GM12878 (cell line): ENCODE results near the gene PCYT1B. TPM values are rescaled to one million over a fixed set of nuclear protein-coding genes. Genes with fewer than 3 reads are reported as not detected.

Experiments used
- ATAC-seq: fragments of 200-7000 bp; cut with Tn5 transposase; 3 replicates; pipeline ENCODE4 v1.9.1; 2020; ENCODE audit warnings: mild to moderate bottlenecking, moderate library complexity
- BruUV-seq: library from RNA; stranded (reverse); fragments of 400-500 nt; replicated peaks from 2 replicates; lab custom pipeline; 2021; lab: Mats Ljungman, UMichigan
- CTCF ChIA-PET: fragments of 300-600 bp; sonication (Branson Sonifier 250); formaldehyde crosslinking; extraction: SDS; loops from one replicate; lab custom pipeline; 2021; ENCODE audit warnings: inconsistent platforms; lab: Yijun Ruan, JAX
- POLR2A ChIA-PET: fragments of 350-600 bp; formaldehyde crosslinking; extraction: SDS; loops from one replicate; lab custom pipeline; 2021; ENCODE audit warnings: inconsistent platforms; lab: Charles Lee
- RAD21 ChIA-PET: fragments of 300-600 bp; sonication (Branson Sonifier 250); formaldehyde crosslinking; loops from one replicate; lab custom pipeline; 2023; ENCODE audit warnings: antibody characterized with exemption; ENCODE audit not compliant: unreplicated experiment; lab: Charles Lee
- SMC1A ChIA-PET: fragments of 300-600 bp; sonication (Branson Sonifier 250); formaldehyde crosslinking; loops from one replicate; lab custom pipeline; 2023; ENCODE audit not compliant: unreplicated experiment, uncharacterized antibody; lab: Charles Lee
- DNase-seq: peaks from one replicate; pipeline ENCODE4 v3.0.0-alpha.2; 2011; ENCODE audit warnings: low read depth, low spot score
- FAIRE-seq: peaks from 3 replicates; lab custom pipeline; 2011; peaks lifted over from hg19 to GRCh38; lab: Jason Lieb, UNC
- H2AFZ ChIP-seq: 2 replicates; pipeline ENCODE4 v1.6.0; 2011; ENCODE audit warnings: low read depth, low read length, control low read depth; ENCODE audit not compliant: control insufficient read depth
- H3K27ac ChIP-seq: 2 replicates; pipeline ENCODE4 v1.5.1; 2011; ENCODE audit warnings: control low read depth; ENCODE audit not compliant: control insufficient read depth, insufficient read depth
- H3K27me3 ChIP-seq, 2 experiments: replicated peaks in 1 of 2; 2 replicates each; pipeline versions ENCODE4 v1.6.0 to v1.6.1; 2011; ENCODE audit warnings: low read length in 1 of 2; ENCODE audit not compliant: control insufficient read depth in 2 of 2, insufficient read depth in 2 of 2
- H3K36me3 ChIP-seq, 2 experiments: 2 replicates each; pipeline ENCODE4 v1.5.1; 2011; ENCODE audit warnings: low read length in 1 of 2; ENCODE audit not compliant: control insufficient read depth in 2 of 2, insufficient read depth in 2 of 2
- H3K4me1 ChIP-seq: 2 replicates; pipeline ENCODE4 v1.6.1; 2011; ENCODE audit warnings: mild to moderate bottlenecking, low read length, moderate library complexity, mixed read lengths; ENCODE audit not compliant: control insufficient read depth, insufficient read depth
- H3K4me2 ChIP-seq: 2 replicates; pipeline ENCODE4 v1.6.0; 2011; ENCODE audit warnings: control low read depth; ENCODE audit not compliant: control insufficient read depth, insufficient read depth
- H3K4me3 ChIP-seq: fragments of 200-600 bp; sonication (generic); 2 replicates; pipeline ENCODE4 v1.5.1; 2016
- H3K79me2 ChIP-seq: 2 replicates; pipeline ENCODE4 v1.6.0; 2011; ENCODE audit warnings: low read length; ENCODE audit not compliant: control insufficient read depth, insufficient read depth
- H3K9ac ChIP-seq: 2 replicates; pipeline ENCODE4 v1.8.0; 2011; ENCODE audit warnings: low read length, control low read depth, mixed read lengths; ENCODE audit not compliant: control insufficient read depth, insufficient read depth
- H3K9me3 ChIP-seq: replicated peaks from 3 replicates; pipeline ENCODE4 v1.5.1; 2011; ENCODE audit warnings: mild to moderate bottlenecking, low read length; ENCODE audit not compliant: control insufficient read depth, insufficient read depth
- H4K20me1 ChIP-seq: 2 replicates; pipeline ENCODE4 v1.6.0; 2011; ENCODE audit not compliant: control insufficient read depth, insufficient read depth
- FOXM1 ChIP-seq: IDR thresholded peaks from 2 replicates; pipeline ENCODE4 v1.6.1; 2012; ENCODE audit warnings: low read depth, mild to moderate bottlenecking, inconsistent platforms, low read length, moderate library complexity
- IRF4 ChIP-seq: IDR thresholded peaks from 2 replicates; pipeline ENCODE4 v1.6.1; 2011; ENCODE audit warnings: low read depth, low read length
- MEF2B ChIP-seq: fragments of 450-650 bp; IDR thresholded peaks from 2 replicates; pipeline ENCODE4 v1.6.1; 2018; ENCODE audit warnings: mild to moderate bottlenecking, moderate library complexity; ENCODE audit not compliant: partially characterized antibody, poor library complexity, severe bottlenecking
- NRF1 ChIP-seq: conservative IDR thresholded peaks from 2 replicates; pipeline ENCODE4 v1.6.1; 2011; ENCODE audit warnings: mild to moderate bottlenecking, low read depth, low read length, improper control_type of control experiment
- ZNF207 ChIP-seq: fragments of 450-650 bp; IDR thresholded peaks from 2 replicates; pipeline ENCODE4 v1.6.1; 2014; ENCODE audit warnings: antibody characterized with exemption, mild to moderate bottlenecking, borderline replicate concordance
- WGBS: methylation state at CpG from one replicate; pipeline ENCODE4 v1.1.6; 2016; ENCODE audit warnings: low lambda C conversion rate; ENCODE audit not compliant: insufficient replicate concordance, insufficient coverage; ENCODE audit errors: missing lambda C conversion rate; 5-methylcytosine and 5-hydroxymethylcytosine counted together
- in situ Hi-C: fragments of 300-500 bp; cut with MboI; formaldehyde crosslinking; loops from 9 replicates; pipeline ENCODE4 v1.14.3; 2018; ENCODE audit warnings: mixed read lengths
- intact Hi-C: fragments of 100-400 bp; cut with micrococcal nuclease; formaldehyde crosslinking; loops from one replicate; pipeline ENCODE4 v1.14.2; 2022; ENCODE audit not compliant: unreplicated experiment
- polyA plus RNA-seq, 11 experiments: library from polyadenylated mRNA; depleted of rRNA in 4 of 11; unstranded in 6 of 11; stranded (reverse) in 5 of 11; fragments of >200 nt; fragmentation: Nextera tagmentation in 4 of 11; fragmentation: Illumina TruSeq in 1 of 11; extraction: Ambion mirVana in 4 of 11; extraction: Trizol in 1 of 11; gene quantifications; 1 replicate in 1 of 11; 2 replicates in 10 of 11; pipeline versions ENCODE4 v1.2.1 to v1.2.3, GENCODE V29; 2011 to 2016; ENCODE audit warnings: inconsistent platforms in 2 of 11, missing spikeins in 2 of 11, low read depth in 1 of 11
- total RNA-seq, 4 experiments: library from RNA; depleted of rRNA in 3 of 4; stranded (reverse); fragments of >200 nt in 3 of 4; fragmentation: Illumina TruSeq in 1 of 4; extraction: Trizol in 1 of 4; gene quantifications; 2 replicates each; pipeline versions ENCODE4 v1.2.1 to v1.2.3, GENCODE V29; 2013 to 2021
- TF ChIP-seq, protein P1 (sequence below): fragments of 450-650 bp; IDR thresholded peaks from 2 replicates; pipeline ENCODE4 v1.6.1; 2017; ENCODE audit warnings: antibody characterized with exemption, mild to moderate bottlenecking, moderate library complexity
- TF ChIP-seq, protein P2 (sequence below): fragments of 150-350 bp; IDR thresholded peaks from 2 replicates; pipeline ENCODE4 v1.6.1; 2014; ENCODE audit warnings: mild to moderate bottlenecking, low read depth, low read length

The PCYT1B gene
- total and polyA plus RNA-seq, 10 of the 15 experiments (the other 5 are each of a cell fraction or from before 2014, with no cell fraction given): 0.10 TPM; not detected in 9

DNA sequence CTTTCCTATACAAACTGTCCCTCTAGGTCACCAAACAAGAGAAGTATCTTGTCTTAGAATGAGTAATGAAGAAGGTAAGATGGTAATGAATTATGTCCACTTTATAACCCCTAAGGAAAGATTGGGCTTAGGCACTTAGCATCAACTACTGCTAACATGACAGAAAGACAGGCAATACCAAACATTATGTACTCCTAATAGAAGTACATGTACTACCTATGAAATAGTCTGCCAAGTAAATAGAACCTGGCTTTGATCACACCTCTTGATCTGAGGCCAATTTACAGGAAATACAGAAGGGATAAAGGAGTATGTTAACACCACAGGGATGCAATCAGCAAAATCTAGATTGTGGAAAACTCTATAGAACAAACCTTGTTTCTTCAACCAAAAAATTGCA lies 14.1 kb upstream of the PCYT1B start (continued):
- TF ChIP-seq ZNF207: no peak
- no peak for TF ChIP-seq FOXM1
- TF ChIP-seq, protein P1, sequence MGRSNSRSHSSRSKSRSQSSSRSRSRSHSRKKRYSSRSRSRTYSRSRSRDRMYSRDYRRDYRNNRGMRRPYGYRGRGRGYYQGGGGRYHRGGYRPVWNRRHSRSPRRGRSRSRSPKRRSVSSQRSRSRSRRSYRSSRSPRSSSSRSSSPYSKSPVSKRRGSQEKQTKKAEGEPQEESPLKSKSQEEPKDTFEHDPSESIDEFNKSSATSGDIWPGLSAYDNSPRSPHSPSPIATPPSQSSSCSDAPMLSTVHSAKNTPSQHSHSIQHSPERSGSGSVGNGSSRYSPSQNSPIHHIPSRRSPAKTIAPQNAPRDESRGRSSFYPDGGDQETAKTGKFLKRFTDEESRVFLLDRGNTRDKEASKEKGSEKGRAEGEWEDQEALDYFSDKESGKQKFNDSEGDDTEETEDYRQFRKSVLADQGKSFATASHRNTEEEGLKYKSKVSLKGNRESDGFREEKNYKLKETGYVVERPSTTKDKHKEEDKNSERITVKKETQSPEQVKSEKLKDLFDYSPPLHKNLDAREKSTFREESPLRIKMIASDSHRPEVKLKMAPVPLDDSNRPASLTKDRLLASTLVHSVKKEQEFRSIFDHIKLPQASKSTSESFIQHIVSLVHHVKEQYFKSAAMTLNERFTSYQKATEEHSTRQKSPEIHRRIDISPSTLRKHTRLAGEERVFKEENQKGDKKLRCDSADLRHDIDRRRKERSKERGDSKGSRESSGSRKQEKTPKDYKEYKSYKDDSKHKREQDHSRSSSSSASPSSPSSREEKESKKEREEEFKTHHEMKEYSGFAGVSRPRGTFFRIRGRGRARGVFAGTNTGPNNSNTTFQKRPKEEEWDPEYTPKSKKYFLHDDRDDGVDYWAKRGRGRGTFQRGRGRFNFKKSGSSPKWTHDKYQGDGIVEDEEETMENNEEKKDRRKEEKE: no peak
- TF ChIP-seq IRF4: no peak

DNA sequence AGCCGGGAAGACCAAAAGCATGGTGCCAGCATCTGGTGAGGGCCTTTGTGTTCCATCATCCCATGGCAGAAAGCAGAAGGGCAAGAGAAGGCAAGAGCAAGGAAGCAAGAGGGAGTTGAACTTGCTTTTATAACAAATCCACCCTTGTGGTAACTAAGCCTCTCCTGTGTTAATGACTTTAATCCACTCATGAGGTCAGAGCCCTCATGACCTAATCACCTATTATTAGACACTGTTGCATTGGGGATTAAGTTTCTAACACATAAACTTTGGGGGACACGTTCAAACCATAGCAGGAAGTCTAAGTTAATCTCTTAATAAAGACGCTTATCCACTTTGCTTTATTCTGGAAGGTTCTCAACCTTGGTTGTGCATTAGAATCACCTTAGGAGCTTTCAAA lies 12.5 kb upstream of the PCYT1B start:
- Histone ChIP-seq H3K4me3 (no peak overlapping the region), H3K9ac (no peak overlapping the region), H3K27ac (no peak overlapping the region), H2AFZ (no peak overlapping the region), H3K27me3 (peaks cover 0 to 2% of the 10 kb centered on the region in 2 experiments; a peak in 2 of 4 replicates), H3K4me1 (no peaks in the 10 kb centered on the region), H3K4me2 (no peak overlapping the region), H3K79me2 (no peaks in the 10 kb centered on the region), H4K20me1 (no peaks in the 10 kb centered on the region), H3K36me3 (no peaks in the 10 kb centered on the region), H3K9me3 (no peaks in the 10 kb centered on the region)
- ATAC-seq: no peak
- FAIRE-seq: no peak
- BruUV-seq: no TSS peak
- WGBS: 27% methylated on average over 3 of the region's 3 CpGs
- DNase-seq: no peak
- ChIA-PET CTCF (no interaction called here), SMC1A (no interaction called here), POLR2A (no interaction called here), RAD21 (no interaction called here)
- in situ Hi-C loops (no loop called here), intact Hi-C loops (no loop called here)
- TF ChIP-seq, protein P2, sequence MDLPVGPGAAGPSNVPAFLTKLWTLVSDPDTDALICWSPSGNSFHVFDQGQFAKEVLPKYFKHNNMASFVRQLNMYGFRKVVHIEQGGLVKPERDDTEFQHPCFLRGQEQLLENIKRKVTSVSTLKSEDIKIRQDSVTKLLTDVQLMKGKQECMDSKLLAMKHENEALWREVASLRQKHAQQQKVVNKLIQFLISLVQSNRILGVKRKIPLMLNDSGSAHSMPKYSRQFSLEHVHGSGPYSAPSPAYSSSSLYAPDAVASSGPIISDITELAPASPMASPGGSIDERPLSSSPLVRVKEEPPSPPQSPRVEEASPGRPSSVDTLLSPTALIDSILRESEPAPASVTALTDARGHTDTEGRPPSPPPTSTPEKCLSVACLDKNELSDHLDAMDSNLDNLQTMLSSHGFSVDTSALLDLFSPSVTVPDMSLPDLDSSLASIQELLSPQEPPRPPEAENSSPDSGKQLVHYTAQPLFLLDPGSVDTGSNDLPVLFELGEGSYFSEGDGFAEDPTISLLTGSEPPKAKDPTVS: no peak
- TF ChIP-seq MEF2B (no peak), NRF1 (no peak)
